PC-9 (cell line): ENCODE measurements around the gene HMCES.
"Not testable (repeated sequence)": the region's sequence is repeated elsewhere in the genome, so short reads cannot be mapped to it uniquely, and the experiment has no call there.

ENCODE experiments used
- CTCF ChIP-seq: fragments of 200-600 bp; sonication (generic); conservative IDR thresholded peaks from 2 replicates; pipeline ENCODE4 v1.6.1; 2017; ENCODE audit warnings: mixed run types, antibody characterized with exemption, mild to moderate bottlenecking, moderate library complexity
- EZH2 ChIP-seq: fragments of 200-600 bp; sonication (generic); IDR thresholded peaks from 2 replicates; pipeline ENCODE4 v1.8.0; 2017; ENCODE audit warnings: antibody characterized with exemption, low read depth

GRCh38 chr3:129349169-129349568 is 70.5 kb downstream of the HMCES start:
- TF ChIP-seq CTCF, EZH2: not testable (repeated sequence)
